ENCODE data around the gene NEB.
"Not testable (repeated sequence)": the region's sequence is repeated elsewhere in the genome, so short reads cannot be mapped to it uniquely, and the experiment has no call there.

NEB gene

GRCh38 chr2:151707857-151708256 lies 26.4 kb downstream of the NEB start:
- no peak for DNase-seq (ENCODE audit: low read depth)
- H3K4me3 ChIP-seq (ENCODE audit: low read length), result no peak overlapping the region
- TF ChIP-seq CTCF (conservative IDR thresholded peaks at IDR 0.05; ENCODE audit: low read depth, low read length), result no peak

- not testable (repeated sequence) for H3K4me3 ChIP-seq (ENCODE audit: low read length); DNase-seq (ENCODE audit: low read depth)
Measured at GRCh38 chr2:151704480-151704961, 29.8 kb downstream of the NEB start.

- H3K4me3 ChIP-seq (ENCODE audit: low read length); DNase-seq (ENCODE audit: low read depth): not testable (repeated sequence)
Measured at GRCh38 chr2:151698134-151698533, 36.1 kb downstream of the NEB start.

- no peak for DNase-seq (ENCODE audit: low read depth)
- TF ChIP-seq CTCF (conservative IDR thresholded peaks at IDR 0.05; ENCODE audit: low read depth, low read length), result no peak
- H3K4me3 ChIP-seq (ENCODE audit: low read length), result no peak overlapping the region
Measured at GRCh38 chr2:151695778-151696177, 38.5 kb downstream of the NEB start.

- no peak for DNase-seq (ENCODE audit: low read depth)
- no peak overlapping the region for H3K4me3 ChIP-seq (ENCODE audit: low read length)
- TF ChIP-seq CTCF (conservative IDR thresholded peaks at IDR 0.05; ENCODE audit: low read depth, low read length), result no peak
Measured at GRCh38 chr2:151691631-151692030, 42.6 kb downstream of the NEB start.

- H3K4me3 ChIP-seq (ENCODE audit: low read length), result no peak overlapping the region
- no peak for TF ChIP-seq CTCF (conservative IDR thresholded peaks at IDR 0.05; ENCODE audit: low read depth, low read length)
- no peak for DNase-seq (ENCODE audit: low read depth)
Measured at GRCh38 chr2:151688719-151689118, 45.6 kb downstream of the NEB start.

- no peak for DNase-seq (ENCODE audit: low read depth)
- TF ChIP-seq CTCF (conservative IDR thresholded peaks at IDR 0.05; ENCODE audit: low read depth, low read length), result no peak
- H3K4me3 ChIP-seq (ENCODE audit: low read length), result no peak overlapping the region
Measured at GRCh38 chr2:151682459-151683003, 51.7 kb downstream of the NEB start.

- TF ChIP-seq CTCF (conservative IDR thresholded peaks at IDR 0.05; ENCODE audit: low read depth, low read length), result no peak
- DNase-seq (ENCODE audit: low read depth), result no peak
- no peak overlapping the region for H3K4me3 ChIP-seq (ENCODE audit: low read length)
Measured at GRCh38 chr2:151681051-151681450, 53.2 kb downstream of the NEB start.
